ENCODE data around the gene SLC35E2B. TPM values are rescaled to one million over a fixed set of nuclear protein-coding genes. Genes with fewer than 3 reads are reported as not detected.
"Not testable (repeated sequence)": the region's sequence is repeated elsewhere in the genome, so short reads cannot be mapped to it uniquely, and the experiment has no call there.

The SLC35E2B gene
- total RNA-seq, 1 experiment from 2014 or later = 36.1 TPM

DNA sequence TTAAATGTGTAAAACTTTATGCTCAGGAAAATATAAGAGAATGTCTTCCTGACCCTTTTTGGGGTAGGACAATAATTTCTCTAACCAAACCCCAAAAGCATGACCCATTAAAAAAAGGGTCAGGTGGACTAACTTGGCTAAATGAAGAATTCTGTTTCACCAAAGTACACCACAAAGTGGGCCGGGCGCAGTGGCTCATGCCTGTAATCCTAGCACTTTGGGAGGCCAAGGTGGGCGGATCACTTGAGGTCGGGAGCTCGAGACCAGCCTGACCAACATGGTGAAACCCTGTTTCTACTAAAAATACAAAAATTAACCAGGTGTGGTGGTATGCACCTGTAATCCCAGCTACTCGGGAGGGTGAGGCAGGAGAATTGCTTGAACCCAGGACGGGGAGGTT lies 3.1 kb downstream of the SLC35E2B start:
- DNase-seq; H3K4me1 ChIP-seq; H3K27me3 ChIP-seq; H3K9me3 ChIP-seq (replicated peaks); H3K4me3 ChIP-seq; H3K27ac ChIP-seq; H3K36me3 ChIP-seq: not testable (repeated sequence)

DNA sequence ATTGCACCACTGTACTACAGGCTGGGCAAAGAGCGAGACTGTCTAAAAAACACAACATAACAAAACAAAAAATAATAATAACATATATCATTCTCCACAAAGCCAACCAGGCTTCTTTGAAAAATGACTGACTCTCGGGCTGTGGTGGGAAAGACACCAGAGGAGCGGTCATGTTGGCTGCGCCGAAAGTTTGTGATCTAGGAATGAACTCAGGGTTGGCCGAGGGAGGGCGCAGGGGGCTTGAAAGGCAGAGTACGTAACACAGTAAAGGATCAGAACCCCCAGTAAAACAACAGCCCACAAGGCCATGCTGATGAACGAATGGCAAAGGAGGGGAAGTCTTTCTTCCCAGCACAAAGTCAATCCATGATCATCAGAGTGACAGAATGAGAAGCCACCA lies 4.7 kb downstream of the SLC35E2B start:
- no peaks in the 10 kb centered on the region for H3K9me3 ChIP-seq (replicated peaks)
- H3K36me3 ChIP-seq = 0 out of 2 replicates have a peak, but pooled peaks cover 2% of the 10 kb centered on the region
- H3K27me3 ChIP-seq = no peaks in the 10 kb centered on the region
- H3K4me3 ChIP-seq = no peak overlapping the region
- H3K27ac ChIP-seq = no peak overlapping the region
- DNase-seq = no peak
- no peaks in the 10 kb centered on the region for H3K4me1 ChIP-seq

DNA sequence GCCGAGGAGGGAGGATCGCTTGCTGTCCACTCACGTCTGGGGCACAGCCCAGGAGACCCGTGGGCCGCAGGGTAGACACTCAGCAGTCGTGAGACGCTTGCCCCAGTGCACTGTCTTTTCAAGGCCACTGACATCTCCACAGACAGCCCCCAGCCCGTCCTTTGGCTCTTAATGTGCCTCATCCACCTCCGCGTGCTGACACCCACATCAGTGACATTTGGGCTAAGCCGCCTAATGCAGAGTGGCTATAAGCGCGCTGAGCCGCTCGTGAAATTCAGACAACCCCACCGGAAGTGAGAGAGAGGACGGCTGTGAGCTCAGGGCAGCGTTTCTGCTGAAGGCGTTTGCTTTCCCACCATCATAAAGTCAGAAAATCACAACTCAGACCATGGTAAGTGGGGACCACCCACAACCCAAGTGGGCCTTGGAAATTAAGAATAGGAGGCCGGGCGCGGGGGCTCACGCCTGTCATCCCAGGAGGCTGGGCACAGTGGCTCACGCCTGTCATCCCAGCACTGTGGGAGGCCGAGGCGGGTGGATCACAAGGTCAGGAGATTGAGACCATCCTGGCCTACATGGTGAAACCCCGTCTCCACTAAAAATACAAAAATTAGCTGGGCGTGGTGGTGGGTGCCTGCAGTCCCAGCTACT lies 8.4 kb downstream of the SLC35E2B start:
- Histone ChIP-seq H3K27me3 (no peaks in the 10 kb centered on the region), H3K27ac (no peak overlapping the region)
- DNase-seq = no peak

DNA sequence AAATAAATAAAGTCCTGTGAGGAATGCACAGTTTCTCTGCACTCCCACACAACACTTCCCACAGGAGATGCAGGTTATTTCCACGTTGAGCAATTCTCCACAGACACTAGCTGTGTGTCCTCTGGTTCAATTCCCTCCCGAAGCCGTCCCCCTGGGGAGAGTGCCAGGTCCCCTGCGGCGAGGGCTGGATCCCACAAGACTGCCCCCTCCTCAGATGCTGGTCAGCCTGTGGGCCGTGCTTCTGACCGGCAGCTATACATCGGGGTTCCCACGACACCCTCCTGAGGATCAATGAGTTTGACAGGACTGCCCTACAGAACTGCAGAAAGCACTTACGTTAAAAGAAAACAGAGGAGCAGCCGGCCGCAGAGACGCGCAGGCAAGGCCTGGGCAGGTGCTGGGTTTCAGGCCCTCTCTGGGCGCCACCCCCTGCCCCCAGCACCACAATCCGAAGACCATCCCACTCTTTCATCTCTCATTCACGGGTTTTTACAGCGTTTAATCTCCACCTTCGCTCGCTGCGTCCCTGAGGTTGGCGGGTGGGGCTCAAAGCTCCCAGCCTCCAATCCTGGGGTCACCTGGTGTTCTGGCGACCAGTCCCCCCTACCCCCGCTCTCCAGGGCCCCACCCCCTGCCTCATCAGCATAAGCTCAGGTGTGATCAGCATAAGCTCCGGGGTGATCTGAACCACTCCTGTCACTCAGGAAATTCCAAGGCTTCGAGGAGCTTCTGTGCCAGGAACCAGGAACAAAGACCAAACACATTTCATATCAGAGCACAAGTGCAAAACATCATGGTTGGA lies 9.3 kb downstream of the SLC35E2B start:
- Histone ChIP-seq H3K4me1 (no peaks in the 10 kb centered on the region), H3K27me3 (no peaks in the 10 kb centered on the region), H3K9me3 (replicated peaks) (no peaks in the 10 kb centered on the region), H3K4me3 (no peak overlapping the region), H3K27ac (no peak overlapping the region), H3K36me3 (0 out of 2 replicates have a peak, but pooled peaks cover 2% of the 10 kb centered on the region)
- DNase-seq = no peak

More for the DNA sequence above, 8.4 kb downstream of the SLC35E2B start:
- Histone ChIP-seq H3K36me3 (0 out of 2 replicates have a peak, but pooled peaks cover 2% of the 10 kb centered on the region), H3K4me3 (no peak overlapping the region), H3K4me1 (no peaks in the 10 kb centered on the region), H3K9me3 (replicated peaks) (no peaks in the 10 kb centered on the region)

DNA sequence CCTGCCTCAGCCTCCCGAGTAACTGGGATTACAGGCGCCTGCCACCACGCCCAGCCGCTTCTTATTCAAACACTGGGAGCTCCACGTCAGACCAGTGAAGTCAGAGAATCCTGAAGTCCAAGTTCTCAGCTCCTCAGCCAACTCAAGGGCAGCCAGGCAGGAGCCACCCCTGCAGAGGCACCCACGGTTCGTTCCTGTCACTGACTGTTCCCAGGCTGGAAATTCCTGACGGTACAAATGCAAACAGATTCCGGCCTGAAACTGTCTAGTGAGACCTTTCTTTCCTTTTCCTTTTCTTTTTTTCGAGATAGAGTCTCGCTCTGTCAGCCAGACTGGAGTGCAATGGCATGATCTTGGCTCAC lies 11.7 kb downstream of the SLC35E2B start:
- H3K27ac ChIP-seq = no peak overlapping the region
- no peak for DNase-seq
- H3K9me3 ChIP-seq (replicated peaks) = no peaks in the 10 kb centered on the region
- H3K27me3 ChIP-seq = no peaks in the 10 kb centered on the region
- no peaks in the 10 kb centered on the region for H3K4me1 ChIP-seq
- 0 out of 2 replicates have a peak, but pooled peaks cover 2% of the 10 kb centered on the region for H3K36me3 ChIP-seq
- H3K4me3 ChIP-seq = no peak overlapping the region

DNA sequence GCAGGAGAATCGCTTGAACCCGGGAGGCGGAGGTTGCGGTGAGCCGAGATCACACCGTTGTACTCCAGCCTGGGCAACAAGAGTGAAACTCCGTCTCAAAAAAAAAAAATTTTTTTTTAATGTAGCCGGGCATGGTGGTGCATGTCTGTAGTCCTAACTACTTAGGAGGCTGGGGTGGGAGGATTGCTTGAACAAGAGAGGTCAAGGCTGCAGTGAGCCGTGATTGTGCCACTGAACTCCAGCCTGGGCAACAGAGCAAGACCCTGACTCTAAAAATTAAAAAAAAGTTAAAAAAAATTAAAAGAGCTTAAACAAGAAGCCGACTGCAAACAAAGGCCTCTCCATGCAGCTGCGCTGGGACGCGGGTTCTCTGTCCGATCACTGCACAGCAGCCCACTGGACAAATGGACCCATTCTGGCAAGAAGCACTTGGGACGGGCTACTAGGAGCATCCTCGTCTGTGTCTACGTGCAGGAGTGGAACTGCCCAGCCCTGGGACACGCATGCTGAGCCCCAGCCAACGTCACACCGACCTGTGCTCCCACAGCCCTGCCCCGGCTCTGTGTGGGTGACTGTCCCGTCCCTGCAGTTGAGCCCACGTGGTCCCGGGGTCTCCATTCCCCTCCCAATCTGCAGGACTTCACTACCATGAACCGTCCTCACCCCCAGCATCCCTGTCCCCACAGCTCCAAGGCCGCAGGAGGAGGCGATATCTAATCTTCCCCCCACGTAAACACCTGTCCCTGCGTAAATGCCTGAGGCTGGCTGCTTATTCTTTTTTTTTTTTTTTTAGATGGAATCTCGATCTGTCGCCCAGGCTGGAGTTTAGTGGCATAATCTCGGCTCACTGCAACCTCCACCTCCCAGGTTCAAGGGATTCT lies 12.3 kb downstream of the SLC35E2B start:
- Histone ChIP-seq H3K36me3 (0 out of 2 replicates have a peak, but pooled peaks cover 2% of the 10 kb centered on the region), H3K4me1 (no peaks in the 10 kb centered on the region), H3K27ac (no peak overlapping the region), H3K4me3 (no peak overlapping the region), H3K27me3 (no peaks in the 10 kb centered on the region), H3K9me3 (replicated peaks) (no peaks in the 10 kb centered on the region)
- DNase-seq = no peak

DNA sequence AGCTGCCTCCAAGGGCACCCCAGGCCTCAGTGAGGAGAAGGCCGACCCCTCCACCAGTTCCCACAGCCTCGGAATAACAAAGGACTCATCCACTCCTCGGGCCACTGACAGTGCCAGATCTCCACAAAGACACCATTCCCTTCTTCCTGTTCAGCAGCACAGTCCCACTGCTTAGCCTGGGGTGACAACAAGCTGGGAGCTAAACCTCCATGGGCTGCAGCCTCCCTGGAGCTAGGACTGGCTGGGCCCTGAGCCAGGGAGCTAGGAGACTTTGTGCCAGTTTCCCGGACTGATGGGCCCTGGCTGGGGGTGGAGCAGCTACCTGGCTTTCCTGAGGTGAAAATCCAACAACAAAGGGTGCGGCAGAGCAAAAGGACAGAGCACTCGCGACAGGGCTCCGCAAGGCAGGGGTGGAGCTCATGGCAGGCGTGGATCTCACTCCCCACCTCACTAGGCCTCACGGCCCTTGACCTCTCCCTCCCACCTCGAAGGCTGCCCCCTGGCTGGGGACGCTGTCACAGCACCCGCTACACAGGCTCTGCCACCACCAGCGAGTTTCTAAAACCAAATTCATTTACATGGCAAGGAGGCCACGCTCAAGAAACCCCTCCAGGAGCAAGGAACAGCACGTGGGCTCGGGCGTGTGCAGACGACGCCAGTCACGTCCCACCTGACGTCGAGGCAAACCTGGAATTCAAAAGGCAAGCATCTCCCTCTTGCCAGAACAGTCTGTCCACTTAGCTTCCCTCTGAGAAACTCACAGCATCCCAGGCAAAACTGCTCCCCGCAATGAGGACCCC lies 13.8 kb downstream of the SLC35E2B start:
- Histone ChIP-seq H3K4me1 (no peaks in the 10 kb centered on the region), H3K4me3 (no peak overlapping the region), H3K36me3 (0 out of 2 replicates have a peak, but pooled peaks cover 2% of the 10 kb centered on the region), H3K27ac (no peak overlapping the region), H3K9me3 (replicated peaks) (no peaks in the 10 kb centered on the region), H3K27me3 (no peaks in the 10 kb centered on the region)
- DNase-seq = peak in 1 of 2 experiments; percentile 26

DNA sequence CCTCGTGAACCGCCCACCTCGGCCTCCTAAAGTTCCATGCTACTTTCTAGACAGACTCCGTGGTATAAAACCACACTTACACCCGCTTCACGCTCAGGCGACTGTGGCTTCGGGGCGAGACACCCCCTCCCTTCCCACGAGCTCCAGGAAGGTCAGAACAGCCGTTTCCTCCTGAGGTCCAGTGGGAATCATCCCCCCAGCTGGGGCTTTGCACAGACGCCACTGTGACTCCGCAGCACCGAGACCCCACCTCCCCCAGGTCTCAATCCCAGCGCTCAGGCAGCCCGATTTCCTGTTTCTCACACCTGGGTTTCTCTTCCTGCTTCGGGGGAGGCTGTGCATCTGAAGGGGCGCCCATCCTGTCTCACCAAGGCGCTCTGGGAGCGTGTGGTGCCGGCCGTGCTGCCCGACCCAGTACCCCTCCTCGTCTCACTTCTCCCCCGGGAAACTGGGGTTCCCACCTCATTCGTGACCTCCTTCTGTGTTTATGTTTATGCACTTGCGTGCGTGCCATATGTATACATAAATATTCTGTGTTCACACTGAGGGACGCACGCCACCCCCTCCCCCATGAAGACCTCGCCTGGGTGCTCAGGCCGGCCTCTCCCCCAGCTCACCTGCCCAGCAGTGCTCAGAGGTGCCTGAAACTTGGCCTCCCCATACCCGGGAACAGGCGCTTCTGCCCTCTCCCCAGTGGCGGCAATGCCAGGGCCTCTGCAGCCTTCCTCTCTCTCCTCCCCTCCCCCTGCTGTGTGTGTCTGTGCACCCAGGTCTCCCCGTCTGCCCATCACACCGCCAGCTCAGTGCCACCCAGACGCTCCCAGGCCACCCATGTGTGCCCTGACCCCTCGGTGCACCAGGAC lies 14.6 kb downstream of the SLC35E2B start:
- no peak overlapping the region for H3K4me3 ChIP-seq
- H3K27me3 ChIP-seq = no peaks in the 10 kb centered on the region
- no peaks in the 10 kb centered on the region for H3K4me1 ChIP-seq
- no peaks in the 10 kb centered on the region for H3K9me3 ChIP-seq (replicated peaks)
- DNase-seq = no peak
- no peaks in the 10 kb centered on the region for H3K36me3 ChIP-seq
- no peak overlapping the region for H3K27ac ChIP-seq

DNA sequence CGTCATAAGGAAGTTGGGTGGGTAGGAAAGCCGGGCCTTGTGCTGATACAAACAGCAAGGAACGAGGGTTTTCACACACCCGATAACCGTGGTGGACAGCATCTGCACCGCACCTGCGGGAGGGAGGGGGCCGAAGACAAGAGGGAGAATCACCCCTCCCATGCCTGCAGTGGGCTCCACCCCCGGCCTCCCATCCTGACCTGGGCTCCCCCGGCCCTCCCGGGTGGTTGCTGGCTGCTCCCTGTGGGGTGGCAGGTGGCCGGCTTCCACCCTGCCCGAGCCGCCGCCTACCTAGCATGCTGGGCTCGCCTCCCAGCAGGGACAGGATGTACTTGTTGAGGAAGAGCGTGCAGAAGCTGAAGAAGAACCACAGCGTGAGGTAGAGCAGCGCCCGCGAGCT lies 16.5 kb downstream of the SLC35E2B start:
- H3K4me3 ChIP-seq; H3K36me3 ChIP-seq; DNase-seq; H3K27me3 ChIP-seq; H3K4me1 ChIP-seq; H3K27ac ChIP-seq; H3K9me3 ChIP-seq (replicated peaks): not testable (repeated sequence)

DNA sequence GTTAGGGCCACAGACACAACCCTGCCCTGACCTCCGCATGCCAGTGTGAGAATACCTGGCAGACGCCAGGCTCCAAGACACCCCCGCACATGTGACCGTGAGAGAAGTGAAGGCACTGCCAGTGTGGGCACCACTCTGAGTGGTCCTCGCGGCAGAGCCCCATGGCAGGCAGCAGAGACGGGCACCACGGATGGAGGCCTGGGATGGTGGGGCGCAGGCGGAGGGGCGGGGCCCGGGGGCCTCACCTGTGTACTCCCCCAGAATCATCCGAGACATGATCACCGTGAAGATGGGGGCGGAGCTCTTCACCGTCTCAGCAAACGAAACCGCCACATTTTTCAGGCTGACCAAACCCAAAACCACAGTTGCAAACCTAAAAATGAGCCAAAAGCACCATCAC lies 17.4 kb downstream of the SLC35E2B start:
- H3K9me3 ChIP-seq (replicated peaks); H3K27me3 ChIP-seq; H3K4me3 ChIP-seq; DNase-seq; H3K36me3 ChIP-seq; H3K4me1 ChIP-seq; H3K27ac ChIP-seq: not testable (repeated sequence)

DNA sequence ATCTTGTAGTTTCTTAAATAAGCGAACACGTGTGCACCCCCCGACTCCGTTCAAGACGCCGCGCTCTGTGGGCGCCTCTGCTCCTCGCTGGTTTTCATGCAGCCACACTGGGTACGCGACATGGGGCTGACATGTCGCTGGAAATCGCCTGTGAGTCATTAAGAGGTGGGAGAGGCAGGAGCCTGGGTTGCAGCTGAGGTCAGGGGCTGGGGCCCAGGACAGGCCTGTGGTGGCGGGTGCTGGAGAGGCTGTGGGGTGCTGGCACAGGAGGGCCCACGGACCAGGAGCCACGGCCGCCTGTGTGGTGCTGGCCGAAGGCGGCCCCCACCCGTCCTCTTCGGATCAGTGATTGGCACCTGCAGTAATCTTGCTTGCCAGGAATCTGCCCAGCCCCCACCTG lies 17.8 kb downstream of the SLC35E2B start:
- H3K27me3 ChIP-seq; H3K4me3 ChIP-seq; H3K36me3 ChIP-seq; H3K4me1 ChIP-seq; DNase-seq; H3K9me3 ChIP-seq (replicated peaks); H3K27ac ChIP-seq: not testable (repeated sequence)

DNA sequence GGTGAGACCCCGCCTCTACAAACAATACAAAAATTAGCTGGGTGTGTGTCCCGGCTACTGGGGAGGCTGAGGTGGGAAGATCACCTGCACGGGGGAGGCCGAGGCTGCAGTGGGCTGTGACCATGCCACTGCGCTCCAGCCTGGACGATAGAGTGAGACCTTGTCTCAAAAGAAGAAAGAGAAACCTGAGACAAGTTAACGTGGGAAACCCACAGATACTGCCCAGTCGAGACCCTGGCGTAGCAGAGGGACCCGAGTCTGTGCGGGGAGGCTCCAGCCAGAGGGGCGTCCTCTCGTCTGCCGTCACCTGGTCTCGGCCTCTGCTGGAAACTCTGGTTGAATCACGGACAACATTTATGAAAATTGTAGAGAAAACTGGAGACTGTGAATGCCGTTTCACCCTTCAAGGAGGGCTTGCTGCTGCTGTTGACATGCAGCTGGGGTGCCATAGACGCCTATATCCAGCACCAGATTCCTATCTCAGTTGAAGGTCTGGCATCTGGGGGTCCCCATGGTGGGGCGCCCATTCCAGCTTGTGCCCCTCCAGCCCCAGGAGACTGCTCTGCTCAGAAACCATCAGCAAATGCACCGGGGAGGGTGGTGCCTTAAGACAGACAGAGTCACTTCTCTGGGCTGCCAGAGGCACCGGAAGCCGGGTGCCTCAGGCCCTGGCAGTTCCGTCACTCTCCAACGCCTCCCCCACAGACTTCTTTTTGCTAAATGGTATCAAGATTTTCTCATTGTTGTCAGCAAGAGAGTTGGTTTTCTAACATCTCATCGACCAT lies 20.2 kb downstream of the SLC35E2B start:
- no peak overlapping the region for H3K27ac ChIP-seq
- no peaks in the 10 kb centered on the region for H3K4me1 ChIP-seq
- no peaks in the 10 kb centered on the region for H3K27me3 ChIP-seq
- no peak overlapping the region for H3K4me3 ChIP-seq
- no peak for DNase-seq
- no peaks in the 10 kb centered on the region for H3K9me3 ChIP-seq (replicated peaks)
- H3K36me3 ChIP-seq = peaks cover 7% of the 10 kb centered on the region
